Erythroblast (primary cell): Measurements from ENCODE around the gene AKAP6.

ENCODE experiments used
- DNase-seq, 2 experiments: peaks; one replicate each; lab custom pipeline; 2025; lab: John Stamatoyannopoulos, UW
- GATA1 ChIP-seq: IDR thresholded peaks from 2 replicates; pipeline ENCODE4 v1.6.1; 2011; ENCODE audit warnings: low read depth, mild to moderate bottlenecking, control low read depth, low read length, moderate library complexity
- POLR2A ChIP-seq: IDR thresholded peaks from 2 replicates; pipeline ENCODE4 v1.6.1; 2011; ENCODE audit warnings: mild to moderate bottlenecking, low read length

AKAP6 gene

GRCh38 chr14:32726516-32726915 lies 397.4 kb downstream of the AKAP6 start:
- no peak for DNase-seq
- no peak for TF ChIP-seq POLR2A
- no peak for TF ChIP-seq GATA1

DNA sequence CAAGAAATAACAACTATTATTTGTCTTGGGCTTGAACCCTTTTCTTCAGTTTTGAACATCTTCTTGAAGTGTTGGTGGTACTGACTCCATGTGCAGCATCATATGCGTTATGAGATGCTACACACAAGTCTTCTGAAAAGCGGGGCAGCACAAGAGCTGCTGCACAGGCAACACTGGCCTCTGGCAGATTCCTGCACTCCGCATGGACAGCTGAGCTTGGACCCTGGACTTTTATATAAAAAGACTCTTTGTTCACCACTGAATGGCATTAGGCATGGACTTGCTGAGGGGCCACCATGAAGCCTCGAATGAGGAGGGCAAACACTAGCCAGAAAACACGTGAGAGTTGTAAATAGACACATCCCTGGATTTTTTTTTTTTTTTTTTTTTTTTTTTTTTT lies 398.7 kb downstream of the AKAP6 start:
- DNase-seq = no peak
- TF ChIP-seq POLR2A = no peak
- TF ChIP-seq GATA1 = no peak

- no peak for TF ChIP-seq POLR2A
- TF ChIP-seq GATA1 = no peak
- no peak for DNase-seq
Observed at GRCh38 chr14:32728526-32728925, 399.4 kb downstream of the AKAP6 start.

GRCh38 chr14:32728976-32729375 lies 399.9 kb downstream of the AKAP6 start:
- no peak for TF ChIP-seq POLR2A
- TF ChIP-seq GATA1 = no peak
- DNase-seq = peak; percentile 3 to 11

- no peak for DNase-seq
- TF ChIP-seq POLR2A (no peak), GATA1 (no peak)
Observed at GRCh38 chr14:32731249-32731648, 402.2 kb downstream of the AKAP6 start.

- no peak for DNase-seq
- TF ChIP-seq GATA1 = no peak
- TF ChIP-seq POLR2A = no peak
Observed at GRCh38 chr14:32733015-32733414, 403.9 kb downstream of the AKAP6 start.

DNA sequence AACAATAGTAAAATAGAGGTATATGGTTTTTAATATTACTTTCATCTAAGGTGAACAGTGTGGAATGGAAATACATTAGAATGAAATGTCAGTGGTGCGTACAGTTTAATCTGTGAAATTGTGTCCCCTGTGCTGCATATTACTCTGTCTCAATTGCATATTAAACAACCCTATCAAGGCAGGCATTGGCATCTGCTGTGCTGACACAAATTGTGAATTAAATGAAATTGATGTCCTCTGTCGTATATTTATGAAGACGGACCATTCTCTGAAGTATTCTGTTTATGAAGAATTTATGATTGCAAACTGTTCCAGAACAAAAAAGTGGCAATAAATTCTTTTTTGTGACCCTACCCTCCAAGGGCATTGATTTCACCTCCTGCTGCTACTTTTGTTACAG lies 405.2 kb downstream of the AKAP6 start:
- TF ChIP-seq GATA1 (no peak), POLR2A (no peak)
- no peak for DNase-seq

DNA sequence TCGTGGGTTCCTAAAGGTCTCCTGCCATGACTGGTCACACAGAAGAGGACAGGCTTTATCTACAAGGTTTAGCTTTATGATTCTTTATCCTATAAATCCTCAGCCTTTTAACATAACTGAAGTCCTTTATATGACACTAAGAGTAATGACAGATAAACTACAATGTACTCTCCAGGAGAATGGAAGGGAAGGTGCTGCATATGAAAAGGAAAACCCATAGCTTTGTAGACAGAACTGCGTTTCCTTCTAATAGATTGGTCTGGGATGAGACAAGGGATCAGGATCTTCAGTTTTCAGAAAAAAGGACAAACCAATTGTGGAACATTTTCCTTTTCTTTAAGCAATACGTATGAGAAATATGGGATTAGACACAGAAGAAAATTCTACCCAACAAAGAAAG lies 408.5 kb downstream of the AKAP6 start:
- DNase-seq = no peak
- TF ChIP-seq POLR2A (no peak), GATA1 (no peak)

DNA sequence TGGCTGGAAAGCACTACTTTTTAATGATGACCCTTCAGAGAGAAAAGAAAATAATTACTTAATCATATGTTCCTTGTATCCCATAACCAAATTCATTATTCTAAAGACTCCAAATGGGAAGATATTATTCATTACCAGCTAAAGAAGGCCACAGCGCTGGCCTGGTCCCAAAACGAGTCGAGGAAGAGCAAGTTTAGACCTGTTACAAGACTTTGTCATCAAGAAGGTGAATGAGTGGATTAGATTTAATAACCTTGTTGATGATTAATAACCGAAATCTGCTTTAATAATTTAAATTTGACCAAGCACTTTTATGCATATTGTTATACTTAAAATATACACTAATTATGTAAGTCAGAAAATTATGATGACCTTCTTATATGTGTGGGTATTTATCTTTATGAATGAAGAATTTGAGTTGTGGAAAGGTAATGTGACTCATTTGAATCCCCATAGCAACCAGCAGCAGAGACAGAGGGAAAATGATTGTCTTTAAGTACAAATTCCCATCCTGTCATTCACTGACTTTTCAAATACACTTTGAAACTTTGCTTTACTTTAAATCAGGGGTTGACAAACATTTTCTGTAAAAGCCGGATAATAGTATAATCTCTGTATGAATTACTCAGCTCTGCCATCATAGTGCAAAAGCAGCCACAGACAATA lies 409.2 kb downstream of the AKAP6 start:
- TF ChIP-seq GATA1 = no peak
- TF ChIP-seq POLR2A = no peak
- DNase-seq = no peak

GRCh38 chr14:32744811-32745445 lies 415.8 kb downstream of the AKAP6 start:
- no peak for DNase-seq

DNA sequence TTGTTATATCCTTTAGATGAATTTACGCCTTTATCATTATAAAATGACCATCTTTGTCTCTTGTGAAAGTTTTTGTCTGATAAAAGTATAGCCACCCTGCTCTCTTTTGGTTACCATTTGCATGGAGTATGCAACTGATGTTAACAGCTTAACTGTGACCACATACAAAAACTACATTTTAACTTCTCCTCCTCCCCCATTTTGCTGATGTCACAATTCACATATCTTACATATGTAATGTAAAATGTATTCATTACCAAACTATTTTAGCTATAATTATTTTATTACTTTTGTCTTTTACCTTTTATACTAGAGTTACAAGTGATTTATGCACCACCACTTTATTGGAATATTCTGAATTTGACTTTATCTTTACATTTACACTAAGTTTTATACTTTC lies 425.1 kb downstream of the AKAP6 start:
- TF ChIP-seq GATA1 (no peak), POLR2A (no peak)
- no peak for DNase-seq

More at GRCh38 chr14:32744811-32745445, 415.8 kb downstream of the AKAP6 start:
- TF ChIP-seq GATA1 = no peak
- TF ChIP-seq POLR2A = no peak

DNA sequence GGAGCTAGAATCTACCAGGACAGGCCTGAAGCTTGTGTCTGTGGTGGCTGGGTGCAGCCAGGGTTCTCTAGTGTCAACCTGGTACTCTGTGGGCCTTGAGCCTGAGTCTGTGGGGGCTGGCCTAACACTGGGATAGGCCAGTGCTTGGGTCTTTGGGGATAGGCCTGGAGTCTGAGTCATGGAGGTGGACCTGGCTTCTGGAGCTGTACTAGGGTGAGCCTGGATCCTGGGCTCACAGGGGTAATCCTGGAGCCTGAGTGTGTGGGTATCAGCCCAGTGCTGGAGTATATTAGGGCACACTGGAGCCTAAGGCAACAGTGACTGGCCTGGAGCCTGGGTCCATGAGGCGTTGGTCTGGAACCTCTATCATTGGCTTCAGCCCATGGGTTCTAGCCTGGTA lies 427.1 kb downstream of the AKAP6 start:
- TF ChIP-seq GATA1 (no peak), POLR2A (no peak)
- no peak for DNase-seq

GRCh38 chr14:32756775-32757174 lies 427.7 kb downstream of the AKAP6 start:
- TF ChIP-seq POLR2A (no peak), GATA1 (no peak)
- no peak for DNase-seq

GRCh38 chr14:32757568-32757967 lies 428.5 kb downstream of the AKAP6 start:
- DNase-seq = no peak
- no peak for TF ChIP-seq GATA1
- no peak for TF ChIP-seq POLR2A

DNA sequence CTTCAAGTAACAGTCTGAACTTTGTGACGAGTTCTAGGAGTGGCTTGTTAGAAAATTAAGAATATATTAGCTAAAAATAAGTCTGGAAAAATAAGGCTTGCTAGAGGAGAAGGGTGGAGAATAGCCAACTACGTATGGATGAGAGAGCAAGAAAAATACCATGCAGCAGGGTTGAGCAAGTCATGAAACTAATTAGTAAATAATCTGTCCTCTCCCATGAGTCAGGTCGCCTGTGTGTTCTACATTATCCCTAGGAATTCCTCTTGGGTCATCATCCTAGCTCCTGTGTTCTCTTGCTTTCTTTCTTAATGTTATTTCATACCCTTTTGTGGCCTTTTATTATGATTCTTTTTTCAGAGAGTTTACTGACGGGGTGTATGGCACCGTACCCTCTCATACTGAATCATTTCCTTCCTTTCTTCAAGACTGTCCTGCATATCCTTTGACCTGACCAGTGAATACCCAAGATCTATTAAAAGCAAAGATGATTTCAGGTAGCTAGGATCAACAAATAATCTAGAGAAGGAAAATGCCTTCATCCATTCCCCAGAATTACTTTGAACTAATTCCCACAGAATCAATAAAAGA lies 432.4 kb downstream of the AKAP6 start:
- DNase-seq = no peak
- TF ChIP-seq POLR2A (no peak), GATA1 (no peak)
